IPS DF 4.7 (cell line): Measurements from ENCODE around the gene DLG3.
"Not testable (repeated sequence)": the region's sequence is repeated elsewhere in the genome, so short reads cannot be mapped to it uniquely, and the experiment has no call there.

Source experiments
- DNase-seq: peaks from one replicate; pipeline ENCODE4 v3.0.0-alpha.2; 2013; ENCODE audit warnings: low spot score; ENCODE audit errors: extremely low read depth

The DLG3 gene

GRCh38 chrX:70444326-70444945 lies at the start of gene DLG3:
TSS of gene DLG3 (plus strand) at chrX:70444835. CDS start at chrX:70445202, 367 bp downstream.
- no peak for DNase-seq

- no peak for DNase-seq
Observed at GRCh38 chrX:70398899-70399298, 45.7 kb upstream of the DLG3 start.

- DNase-seq, result not testable (repeated sequence)
Observed at GRCh38 chrX:70400181-70400580, 44.5 kb upstream of the DLG3 start.

GRCh38 chrX:70402721-70403120 lies 41.9 kb upstream of the DLG3 start:
- no peak for DNase-seq

- no peak for DNase-seq
Observed at GRCh38 chrX:70405003-70405402, 39.6 kb upstream of the DLG3 start.

GRCh38 chrX:70410921-70411320 lies 33.7 kb upstream of the DLG3 start:
- no peak for DNase-seq

- DNase-seq, result no peak
Observed at GRCh38 chrX:70411475-70411874, 33.2 kb upstream of the DLG3 start.

GRCh38 chrX:70421618-70422017 lies 23.0 kb upstream of the DLG3 start:
- DNase-seq, result no peak

- DNase-seq, result no peak
Observed at GRCh38 chrX:70422851-70423341, 21.7 kb upstream of the DLG3 start, which contains the start of gene GDPD2. TSS of gene GDPD2 (plus strand) at chrX:70423314. CDS start at chrX:70424985, 1,671 bp downstream.

- DNase-seq, result no peak
Observed at GRCh38 chrX:70423936-70424675, 20.5 kb upstream of the DLG3 start.

- DNase-seq, result no peak
Observed at GRCh38 chrX:70424801-70425200, 19.8 kb upstream of the DLG3 start.

- DNase-seq, result no peak
Observed at GRCh38 chrX:70426286-70427278, 18.1 kb upstream of the DLG3 start.

- no peak for DNase-seq
Observed at GRCh38 chrX:70427365-70427764, 17.3 kb upstream of the DLG3 start.

GRCh38 chrX:70429759-70430158 lies 14.9 kb upstream of the DLG3 start:
- no peak for DNase-seq

GRCh38 chrX:70432936-70433847 lies 11.4 kb upstream of the DLG3 start:
- DNase-seq, result no peak

- DNase-seq, result no peak
Observed at GRCh38 chrX:70433848-70434351, 10.7 kb upstream of the DLG3 start.

GRCh38 chrX:70434352-70434866 lies 10.2 kb upstream of the DLG3 start:
- no peak for DNase-seq

- DNase-seq, result no peak
Observed at GRCh38 chrX:70434914-70435586, 9.6 kb upstream of the DLG3 start.

- no peak for DNase-seq
Observed at GRCh38 chrX:70436343-70436742, 8.3 kb upstream of the DLG3 start.
